HCT116 (cell line): ENCODE measurements around the gene JCHAIN. TPM values are rescaled to one million over a fixed set of nuclear protein-coding genes. Genes with fewer than 3 reads are reported as not detected.

ENCODE experiments used
- ATAC-seq: fragments of 200-7000 bp; cut with Tn5 transposase; 2 replicates; pipeline ENCODE4 v1.9.1; 2020; ENCODE audit warnings: mild to moderate bottlenecking, moderate library complexity
- BruUV-seq: library from RNA; stranded (reverse); fragments of 400-500 nt; replicated peaks from 2 replicates; lab custom pipeline; 2021; lab: Mats Ljungman, UMichigan
- CTCF ChIA-PET: fragments of 300-600 bp; sonication (Branson Sonifier 250); formaldehyde crosslinking; loops from one replicate; lab custom pipeline; 2021; ENCODE audit warnings: antibody characterized with exemption; lab: Charles Lee
- POLR2A ChIA-PET: fragments of 300-600, 350-600 bp; sonication (Branson Sonifier 250); formaldehyde crosslinking; loops from one replicate; lab custom pipeline; 2021; ENCODE audit warnings: antibody characterized with exemption; lab: Charles Lee
- RAD21 ChIA-PET, 2 experiments: fragments of 300-600 bp; sonication (Branson Sonifier 250); formaldehyde crosslinking; loops; one replicate each; lab custom pipeline; 2023; ENCODE audit warnings: low total read pairs in 2 of 2; ENCODE audit not compliant: uncharacterized antibody in 2 of 2, unreplicated experiment in 2 of 2, low non-redundant PET in 1 of 2; lab: Charles Lee
- DNase-seq: peaks from one replicate; pipeline ENCODE4 v3.0.0-alpha.2; 2010; ENCODE audit warnings: low read depth, low spot score
- H2AFZ ChIP-seq: fragments of 200-600 bp; shearing (Covaris generic), sonication (generic); 2 replicates; pipeline ENCODE4 v1.6.1; 2017; ENCODE audit warnings: low read depth, mixed run types, mixed read lengths, antibody characterized with exemption, low read length; ENCODE audit not compliant: poor library complexity, severe bottlenecking
- H3K27ac ChIP-seq: 2 replicates; pipeline ENCODE4 v1.5.1; 2012; ENCODE audit warnings: low read depth, low read length
- H3K27me3 ChIP-seq: fragments of 200-600 bp; sonication (generic); 2 replicates; pipeline ENCODE4 v1.6.1; 2016; ENCODE audit warnings: mixed run types, low read length, mixed read lengths; ENCODE audit not compliant: insufficient read depth
- H3K36me3 ChIP-seq, 2 experiments: fragments of 200-500 bp in 1 of 2; fragments of 200-600 bp in 1 of 2; sonication (Bioruptor generic) in 1 of 2; sonication (generic) in 1 of 2; 2 replicates each; pipeline versions ENCODE4 v1.5.1 to v1.6.1; 2014 to 2016; ENCODE audit warnings: low read length in 2 of 2, inconsistent platforms in 1 of 2, mixed read lengths in 1 of 2, mixed run types in 1 of 2; ENCODE audit not compliant: insufficient read depth in 2 of 2, control insufficient read depth in 1 of 2
- H3K4me1 ChIP-seq, 2 experiments: fragments of 200-600 bp in 1 of 2; sonication (generic) in 1 of 2; 2 replicates each; pipeline versions ENCODE4 v1.5.1 to v1.6.1; 2012 to 2017; ENCODE audit warnings: low read length in 2 of 2, inconsistent platforms in 1 of 2, mild to moderate bottlenecking in 1 of 2, mixed read lengths in 1 of 2, mixed run types in 1 of 2, moderate library complexity in 1 of 2; ENCODE audit not compliant: insufficient read depth in 2 of 2, control insufficient read depth in 1 of 2
- H3K4me2 ChIP-seq: fragments of 200-600 bp; sonication (generic); 2 replicates; pipeline ENCODE4 v1.6.1; 2017; ENCODE audit warnings: mixed run types, low read length, mixed read lengths
- H3K4me3 ChIP-seq, 2 experiments: fragments of 200-600 bp in 1 of 2; sonication (generic) in 1 of 2; replicated peaks in 1 of 2; 2 replicates each; pipeline ENCODE4 v1.5.1; 2011 to 2016; ENCODE audit warnings: low read length in 2 of 2, control low read depth in 1 of 2, low read depth in 1 of 2, mild to moderate bottlenecking in 1 of 2, mixed read lengths in 1 of 2, mixed run types in 1 of 2
- H3K79me2 ChIP-seq: fragments of 200-600 bp; sonication (generic); 2 replicates; pipeline ENCODE4 v1.6.1; 2017; ENCODE audit warnings: mild to moderate bottlenecking, mixed run types, low read length, moderate library complexity, mixed read lengths; ENCODE audit not compliant: insufficient read depth
- H3K9ac ChIP-seq: fragments of 200-600 bp; sonication (generic); 2 replicates; pipeline ENCODE4 v1.6.1; 2016; ENCODE audit warnings: low read length, mixed read lengths
- H3K9me2 ChIP-seq: fragments of 200-600 bp; sonication (generic), shearing (Covaris generic); 2 replicates; pipeline ENCODE4 v1.6.1; 2017; ENCODE audit warnings: mixed run types, mild to moderate bottlenecking, moderate library complexity; ENCODE audit not compliant: insufficient read depth
- H3K9me3 ChIP-seq, 2 experiments: fragments of 200-500 bp in 1 of 2; fragments of 200-600 bp in 1 of 2; sonication (Bioruptor generic) in 1 of 2; sonication (generic) in 1 of 2; 2 replicates each; pipeline ENCODE4 v1.6.1; 2014 to 2017; ENCODE audit warnings: low read length in 2 of 2, mixed read lengths in 2 of 2, inconsistent platforms in 1 of 2, low read depth in 1 of 2, mild to moderate bottlenecking in 1 of 2, mixed run types in 1 of 2, moderate library complexity in 1 of 2; ENCODE audit not compliant: control insufficient read depth in 1 of 2, insufficient read depth in 1 of 2
- H4K20me1 ChIP-seq: fragments of 200-600 bp; sonication (generic), shearing (Covaris generic); 2 replicates; pipeline ENCODE4 v1.6.1; 2017; ENCODE audit warnings: mixed run types, mild to moderate bottlenecking, moderate library complexity; ENCODE audit not compliant: insufficient read depth
- CBX3 ChIP-seq: IDR thresholded peaks from 2 replicates; pipeline ENCODE4 v1.6.1; 2012; ENCODE audit warnings: low read depth
- EGR1 ChIP-seq: IDR thresholded peaks from 2 replicates; pipeline ENCODE4 v1.6.1; 2012; ENCODE audit warnings: low read depth
- EZH2phosphoT487 ChIP-seq: fragments of 200-600 bp; IDR thresholded peaks from 2 replicates; pipeline ENCODE4 v1.6.1; 2018; ENCODE audit warnings: antibody characterized with exemption, borderline replicate concordance
- JUND ChIP-seq: IDR thresholded peaks from 2 replicates; pipeline ENCODE4 v1.6.1; 2012
- RAD21 ChIP-seq: IDR thresholded peaks from 2 replicates; pipeline ENCODE4 v1.6.1; 2012; ENCODE audit warnings: low read depth, mild to moderate bottlenecking
- SP1 ChIP-seq: IDR thresholded peaks from 2 replicates; pipeline ENCODE4 v1.6.1; 2012; ENCODE audit warnings: low read depth
- SRF ChIP-seq: IDR thresholded peaks from 2 replicates; pipeline ENCODE4 v1.6.1; 2012; ENCODE audit warnings: low read depth
- TCF7L2 ChIP-seq: IDR thresholded peaks from 2 replicates; pipeline ENCODE4 v1.7.0; 2011; ENCODE audit warnings: borderline replicate concordance, inconsistent platforms; ENCODE audit not compliant: insufficient read depth, insufficient read length; ENCODE audit errors: extremely low read depth
- YY1 ChIP-seq: IDR thresholded peaks from 2 replicates; pipeline ENCODE4 v1.6.1; 2011; ENCODE audit warnings: low read length, low read depth, moderate library complexity, mild to moderate bottlenecking; ENCODE audit not compliant: insufficient replicate concordance; ENCODE audit errors: extremely low read depth
- ZNF274 ChIP-seq: fragments of 200-500 bp; sonication (Bioruptor generic); IDR thresholded peaks from 2 replicates; pipeline ENCODE4 v1.6.1; 2014; ENCODE audit warnings: mild to moderate bottlenecking, low read depth, low read length, inconsistent platforms
- intact Hi-C: fragments of 100-400 bp; cut with micrococcal nuclease; formaldehyde crosslinking; loops from 2 replicates; pipeline ENCODE4 v1.10.0; 2022
- total RNA-seq: library from RNA; stranded (reverse); gene quantifications from one replicate; pipeline ENCODE4 v1.2.1, GENCODE V29; 2021; ENCODE audit not compliant: unreplicated experiment
- TF ChIP-seq, protein P1 (sequence below): IDR thresholded peaks from 2 replicates; pipeline ENCODE4 v1.6.1; 2012; ENCODE audit warnings: low read depth
- TF ChIP-seq, protein P2 (sequence below): IDR thresholded peaks from 2 replicates; pipeline ENCODE4 v1.6.1; 2012

Gene JCHAIN
- total RNA-seq, 1 experiment from 2014 or later, result 0.79 TPM

DNA sequence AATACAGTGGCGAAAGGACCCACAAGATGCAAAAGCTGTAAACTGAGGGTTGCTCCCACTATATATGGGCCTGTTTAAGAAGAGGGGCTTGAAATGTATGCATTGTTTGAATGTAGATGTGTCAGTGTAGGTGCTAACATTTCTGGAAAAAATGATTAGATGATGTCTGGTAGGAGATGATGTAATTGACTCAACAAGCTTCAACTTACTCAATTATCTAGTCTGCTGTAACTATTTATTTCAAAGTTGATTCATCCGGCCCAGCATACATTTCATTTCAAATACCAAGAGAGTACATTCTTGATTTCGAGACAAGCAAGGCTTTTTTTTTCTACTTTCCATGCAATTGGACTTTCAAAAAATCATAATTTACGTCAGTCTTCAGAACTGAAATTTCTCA lies 47.0 kb downstream of the JCHAIN start:
- H3K27me3 ChIP-seq, result no peaks in the 10 kb centered on the region
- no peak overlapping the region for H3K4me3 ChIP-seq
- CTCF ChIA-PET, result no interaction called here
- no peak overlapping the region for H3K4me2 ChIP-seq
- no peak for DNase-seq
- H3K27ac ChIP-seq, result no peak overlapping the region
- BruUV-seq, result no TSS peak
- no peaks in the 10 kb centered on the region; a peak in 1 of 4 replicates for H3K36me3 ChIP-seq
- ATAC-seq, result no peak
- RAD21 ChIA-PET, result no interaction called here
- no peaks in the 10 kb centered on the region for H3K9me2 ChIP-seq
- H3K4me1 ChIP-seq, result no peaks in the 10 kb centered on the region
- no peak overlapping the region for H2AFZ ChIP-seq
- H3K79me2 ChIP-seq, result no peaks in the 10 kb centered on the region
- H4K20me1 ChIP-seq, result no peaks in the 10 kb centered on the region
- TF ChIP-seq SP1 (no peak), JUND (no peak), CBX3 (no peak), RAD21 (no peak), EGR1 (no peak), EZH2phosphoT487 (no peak), YY1 (no peak), TCF7L2 (no peak), ZNF274 (no peak), SRF (no peak)
- TF ChIP-seq, protein P1, sequence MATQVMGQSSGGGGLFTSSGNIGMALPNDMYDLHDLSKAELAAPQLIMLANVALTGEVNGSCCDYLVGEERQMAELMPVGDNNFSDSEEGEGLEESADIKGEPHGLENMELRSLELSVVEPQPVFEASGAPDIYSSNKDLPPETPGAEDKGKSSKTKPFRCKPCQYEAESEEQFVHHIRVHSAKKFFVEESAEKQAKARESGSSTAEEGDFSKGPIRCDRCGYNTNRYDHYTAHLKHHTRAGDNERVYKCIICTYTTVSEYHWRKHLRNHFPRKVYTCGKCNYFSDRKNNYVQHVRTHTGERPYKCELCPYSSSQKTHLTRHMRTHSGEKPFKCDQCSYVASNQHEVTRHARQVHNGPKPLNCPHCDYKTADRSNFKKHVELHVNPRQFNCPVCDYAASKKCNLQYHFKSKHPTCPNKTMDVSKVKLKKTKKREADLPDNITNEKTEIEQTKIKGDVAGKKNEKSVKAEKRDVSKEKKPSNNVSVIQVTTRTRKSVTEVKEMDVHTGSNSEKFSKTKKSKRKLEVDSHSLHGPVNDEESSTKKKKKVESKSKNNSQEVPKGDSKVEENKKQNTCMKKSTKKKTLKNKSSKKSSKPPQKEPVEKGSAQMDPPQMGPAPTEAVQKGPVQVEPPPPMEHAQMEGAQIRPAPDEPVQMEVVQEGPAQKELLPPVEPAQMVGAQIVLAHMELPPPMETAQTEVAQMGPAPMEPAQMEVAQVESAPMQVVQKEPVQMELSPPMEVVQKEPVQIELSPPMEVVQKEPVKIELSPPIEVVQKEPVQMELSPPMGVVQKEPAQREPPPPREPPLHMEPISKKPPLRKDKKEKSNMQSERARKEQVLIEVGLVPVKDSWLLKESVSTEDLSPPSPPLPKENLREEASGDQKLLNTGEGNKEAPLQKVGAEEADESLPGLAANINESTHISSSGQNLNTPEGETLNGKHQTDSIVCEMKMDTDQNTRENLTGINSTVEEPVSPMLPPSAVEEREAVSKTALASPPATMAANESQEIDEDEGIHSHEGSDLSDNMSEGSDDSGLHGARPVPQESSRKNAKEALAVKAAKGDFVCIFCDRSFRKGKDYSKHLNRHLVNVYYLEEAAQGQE, result no peak
- TF ChIP-seq, protein P2, sequence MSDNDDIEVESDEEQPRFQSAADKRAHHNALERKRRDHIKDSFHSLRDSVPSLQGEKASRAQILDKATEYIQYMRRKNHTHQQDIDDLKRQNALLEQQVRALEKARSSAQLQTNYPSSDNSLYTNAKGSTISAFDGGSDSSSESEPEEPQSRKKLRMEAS, result no peak
- intact Hi-C loops, result no loop called here
- H3K9me3 ChIP-seq, result no peaks in the 10 kb centered on the region
- POLR2A ChIA-PET, result no interaction called here
- H3K9ac ChIP-seq, result no peak overlapping the region
